H4 (cell line): Measurements from ENCODE around the gene BANF2. TPM values are rescaled to one million over a fixed set of nuclear protein-coding genes. Genes with fewer than 3 reads are reported as not detected.

Experiments
- DNase-seq: peaks from one replicate; pipeline ENCODE4 v3.0.0-alpha.2; 2015; ENCODE audit warnings: low spot score
- total RNA-seq: library from RNA; depleted of rRNA; stranded (reverse); fragments of >200 nt; shearing (Covaris generic); gene quantifications from 2 replicates; pipeline ENCODE4 v1.2.3, GENCODE V29; 2014

The BANF2 gene
- total RNA-seq, 1 experiment from 2014 or later = not detected

GRCh38 chr20:17664025-17664633 lies 35.6 kb upstream of the BANF2 start:
- no peak for DNase-seq

GRCh38 chr20:17665756-17666155 lies 34.0 kb upstream of the BANF2 start:
- no peak for DNase-seq

DNA sequence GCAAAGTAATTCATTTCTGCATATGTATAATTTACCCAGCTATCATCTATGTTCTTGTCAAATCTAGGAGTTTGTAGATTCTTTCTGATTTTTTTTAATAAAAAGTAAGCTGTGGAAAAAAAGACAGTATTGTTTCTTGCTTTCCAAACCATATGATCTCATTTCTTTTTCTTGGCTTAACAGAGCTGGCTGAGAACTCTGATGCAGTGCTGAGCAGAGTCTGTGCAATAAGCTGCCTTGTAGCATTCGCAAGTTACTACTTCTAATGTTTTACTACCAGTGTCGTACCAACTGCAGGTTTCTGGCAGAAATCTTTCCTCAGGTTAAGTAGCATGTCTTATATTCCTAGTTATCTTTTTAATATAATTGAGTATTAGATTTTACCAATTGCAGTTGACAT lies 33.3 kb upstream of the BANF2 start:
- DNase-seq = no peak

DNA sequence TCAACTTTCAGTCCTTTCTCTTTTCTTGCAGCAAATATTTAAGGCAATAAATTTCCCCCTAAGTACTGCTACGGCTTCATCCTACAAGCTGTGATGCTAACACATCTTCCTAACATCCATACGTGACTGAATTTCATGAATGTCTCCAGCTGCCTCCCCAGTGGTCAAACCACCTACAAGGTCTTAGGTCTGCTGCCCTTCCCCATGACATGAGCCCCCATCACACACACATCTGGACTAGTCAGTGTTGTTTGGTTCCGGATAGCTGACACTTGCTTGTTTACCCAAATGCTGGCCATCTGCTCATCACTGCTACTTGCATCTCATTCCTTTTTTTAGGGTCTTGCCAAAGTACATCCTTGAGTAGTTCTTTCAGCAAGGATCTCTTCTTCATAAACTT lies 32.3 kb upstream of the BANF2 start:
- no peak for DNase-seq

- no peak for DNase-seq
Measured at GRCh38 chr20:17668432-17668831, 31.3 kb upstream of the BANF2 start.

DNA sequence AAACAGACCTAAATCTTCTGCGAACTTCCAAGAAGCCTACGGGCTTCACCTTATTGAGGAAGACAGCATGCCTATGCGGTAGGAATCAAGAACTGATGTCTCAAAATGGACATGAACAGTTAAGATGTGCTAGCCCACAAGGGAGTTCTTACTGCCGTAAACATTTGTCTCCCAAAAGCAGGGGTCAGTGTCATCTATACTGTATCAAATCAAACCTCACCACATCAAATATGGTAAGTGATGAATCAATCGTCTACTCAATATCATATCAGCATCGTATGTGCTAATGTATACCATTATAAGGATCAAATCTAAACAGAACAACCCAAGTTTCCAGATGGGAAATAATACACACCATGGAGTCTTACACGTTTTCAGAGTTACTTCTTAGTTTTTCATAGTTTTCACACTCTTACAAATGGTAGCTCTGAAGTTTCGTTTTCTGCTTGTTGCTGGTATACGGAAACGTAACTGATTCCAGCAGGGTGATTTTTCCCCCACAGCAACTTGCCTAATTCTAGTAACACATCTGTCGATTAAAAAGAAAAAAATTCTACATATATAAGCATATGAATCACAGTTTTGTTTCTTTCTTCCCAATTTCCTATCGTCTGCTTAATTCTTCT lies 30.3 kb upstream of the BANF2 start:
- DNase-seq = no peak

GRCh38 chr20:17671011-17671410 lies 28.8 kb upstream of the BANF2 start:
- DNase-seq = no peak

GRCh38 chr20:17671565-17671964 lies 28.2 kb upstream of the BANF2 start:
- DNase-seq = no peak

DNA sequence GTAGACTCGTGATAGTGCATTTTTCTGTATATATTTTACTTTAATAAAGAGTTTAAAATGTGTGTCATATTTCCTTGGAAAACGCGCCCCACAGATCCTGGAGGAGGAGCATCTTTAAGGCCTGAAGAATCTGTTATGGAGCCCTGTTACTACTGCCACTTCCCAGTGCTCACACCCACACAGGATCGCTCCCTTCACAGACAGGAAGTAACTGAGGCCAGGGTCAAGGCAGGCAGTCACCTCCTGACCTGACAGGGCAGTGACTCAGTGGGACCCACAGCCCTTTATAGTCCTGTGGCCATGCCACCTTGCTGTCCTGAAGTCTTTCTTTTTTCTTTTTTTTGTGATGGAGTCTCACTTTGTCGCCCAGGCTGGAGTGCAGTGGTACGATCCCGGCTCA lies 26.7 kb upstream of the BANF2 start:
- no peak for DNase-seq

GRCh38 chr20:17674722-17675518 lies 24.8 kb upstream of the BANF2 start:
- DNase-seq = no peak

GRCh38 chr20:17675519-17676377 lies 24.0 kb upstream of the BANF2 start:
- no peak for DNase-seq

DNA sequence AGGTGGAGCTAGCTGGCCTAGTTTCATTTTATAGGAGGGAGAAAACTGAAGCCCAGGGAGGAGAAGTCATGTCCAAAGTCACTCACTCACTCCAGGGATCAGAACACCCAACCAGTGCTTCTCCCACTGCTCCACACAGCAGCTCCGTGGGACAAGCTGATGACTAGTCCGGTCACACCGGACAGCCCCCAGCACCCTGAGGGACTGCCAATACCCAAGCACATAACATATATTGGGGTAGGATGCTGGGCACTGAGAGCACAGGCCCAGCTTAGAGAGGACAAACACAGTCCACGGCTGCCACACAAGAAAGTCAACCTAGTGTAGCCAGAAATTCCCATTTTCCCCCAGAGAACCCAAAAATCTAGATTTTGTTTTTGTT lies 23.4 kb upstream of the BANF2 start:
- no peak for DNase-seq

DNA sequence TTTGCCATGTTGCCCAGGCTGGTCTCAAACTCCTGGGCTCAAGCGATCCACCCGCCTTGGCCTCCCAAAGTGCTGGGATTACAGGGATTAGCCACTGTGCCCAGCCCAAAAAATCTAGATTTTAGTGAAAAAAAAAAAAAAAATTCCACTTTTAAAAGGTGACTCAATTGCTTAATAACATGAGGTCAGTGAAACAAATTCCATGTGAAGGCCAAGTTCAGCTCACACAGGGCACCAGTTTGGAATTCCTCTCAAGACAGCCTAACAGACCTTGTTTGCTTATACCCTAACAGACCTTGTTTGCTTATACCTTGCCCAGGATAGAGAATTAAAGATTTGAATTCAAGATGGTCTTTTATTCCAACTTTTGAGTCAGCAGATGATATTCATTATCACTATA lies 22.8 kb upstream of the BANF2 start:
- no peak for DNase-seq

- no peak for DNase-seq
Measured at GRCh38 chr20:17678295-17678694, 21.5 kb upstream of the BANF2 start.

- no peak for DNase-seq
Measured at GRCh38 chr20:17678886-17679285, 20.9 kb upstream of the BANF2 start.

- DNase-seq = peak; percentile 44
Measured at GRCh38 chr20:17679941-17680835, 19.6 kb upstream of the BANF2 start.

GRCh38 chr20:17680836-17681725 lies 18.7 kb upstream of the BANF2 start:
- peak; percentile 52 for DNase-seq

DNA sequence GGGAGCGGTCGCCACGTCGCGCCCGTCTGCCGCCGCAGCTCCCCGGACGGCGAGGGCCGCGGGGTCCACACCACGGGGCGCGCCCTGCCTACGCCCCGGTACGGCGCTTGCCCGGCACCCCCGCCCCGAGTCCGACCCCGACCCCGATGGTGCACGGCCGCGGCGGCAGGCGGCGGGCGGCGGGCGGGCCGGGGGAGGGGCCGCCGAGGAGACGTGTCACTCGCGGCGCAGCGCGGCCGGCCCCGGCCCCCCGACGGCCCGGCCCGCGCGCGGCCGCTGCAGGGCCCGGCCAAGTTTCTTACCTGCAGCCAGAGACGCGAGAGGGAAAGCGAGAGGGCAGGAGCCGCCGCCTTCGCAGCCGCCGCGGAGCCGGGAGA lies 18.1 kb upstream of the BANF2 start:
- no peak for DNase-seq

- DNase-seq = peak; percentile 95
Measured at GRCh38 chr20:17682103-17682888, 17.5 kb upstream of the BANF2 start, which contains the start of gene RRBP1. TSS of gene RRBP1 (minus strand) at chr20:17682242. CDS start at chr20:17660507, 21,735 bp downstream.
